HEK293T (cell line): ENCODE data around the gene NME5.

ENCODE experiments used
- ARNT ChIP-seq: fragments of 450-650 bp; IDR thresholded peaks from 2 replicates; pipeline ENCODE4 v1.6.1; 2017; ENCODE audit warnings: mild to moderate bottlenecking
- BHLHE40 ChIP-seq: fragments of 450-650 bp; IDR thresholded peaks from 2 replicates; pipeline ENCODE4 v1.6.1; 2016; ENCODE audit warnings: mild to moderate bottlenecking, moderate library complexity, borderline replicate concordance
- ELF4 ChIP-seq: fragments of 450-650 bp; IDR thresholded peaks from 2 replicates; pipeline ENCODE4 v1.6.1; 2017; ENCODE audit warnings: antibody characterized with exemption
- FOXA1 ChIP-seq: fragments of 450-650 bp; IDR thresholded peaks from 2 replicates; pipeline ENCODE4 v1.6.1; 2016; ENCODE audit warnings: mild to moderate bottlenecking
- HDGF ChIP-seq: fragments of 450-650 bp; IDR thresholded peaks from 2 replicates; pipeline ENCODE4 v1.6.1; 2017; ENCODE audit warnings: antibody characterized with exemption, borderline replicate concordance
- L3MBTL2 ChIP-seq: fragments of 450-650 bp; conservative IDR thresholded peaks from 2 replicates; pipeline ENCODE4 v1.6.1; 2016; ENCODE audit warnings: mild to moderate bottlenecking
- NFRKB ChIP-seq: fragments of 450-650 bp; IDR thresholded peaks from 2 replicates; pipeline ENCODE4 v1.6.1; 2016; ENCODE audit warnings: mild to moderate bottlenecking, moderate library complexity
- PKNOX1 ChIP-seq: fragments of 450-650 bp; IDR thresholded peaks from 2 replicates; pipeline ENCODE4 v1.6.1; 2016
- SP1 ChIP-seq: fragments of 450-650 bp; IDR thresholded peaks from 2 replicates; pipeline ENCODE4 v1.6.1; 2017
- SUZ12 ChIP-seq: fragments of 450-650 bp; IDR thresholded peaks from 2 replicates; pipeline ENCODE4 v1.6.1; 2016; ENCODE audit warnings: mild to moderate bottlenecking
- ZNF384 ChIP-seq: fragments of 450-650 bp; IDR thresholded peaks from 2 replicates; pipeline ENCODE4 v1.6.1; 2016

DNA sequence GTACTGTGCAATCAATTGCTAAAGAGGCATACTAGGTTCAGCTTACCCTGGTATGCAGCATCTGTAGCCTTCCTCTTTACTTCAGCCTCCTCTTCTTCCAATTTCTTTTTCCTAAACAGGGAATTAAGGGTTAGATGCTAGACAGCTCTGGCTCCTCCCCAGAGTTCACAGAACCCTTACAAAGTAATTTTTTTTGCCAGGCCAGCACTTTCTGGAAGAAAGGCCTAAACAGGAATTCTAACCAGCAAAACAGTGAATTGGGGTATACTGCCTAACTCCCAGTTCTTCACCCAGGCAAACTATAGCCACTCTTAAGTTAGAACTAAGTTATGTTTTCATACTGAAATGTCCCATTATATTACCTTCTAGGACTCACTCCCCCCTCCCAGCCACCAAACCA lies 31.1 kb upstream of the NME5 start:
- TF ChIP-seq NFRKB (no peak), ARNT (no peak), BHLHE40 (no peak), L3MBTL2 (no peak), ZNF384 (no peak), ELF4 (no peak), SP1 (no peak), SUZ12 (no peak), HDGF (no peak), PKNOX1 (no peak), FOXA1 (no peak)
